ENCODE results near the gene AKR7A2.

DNA sequence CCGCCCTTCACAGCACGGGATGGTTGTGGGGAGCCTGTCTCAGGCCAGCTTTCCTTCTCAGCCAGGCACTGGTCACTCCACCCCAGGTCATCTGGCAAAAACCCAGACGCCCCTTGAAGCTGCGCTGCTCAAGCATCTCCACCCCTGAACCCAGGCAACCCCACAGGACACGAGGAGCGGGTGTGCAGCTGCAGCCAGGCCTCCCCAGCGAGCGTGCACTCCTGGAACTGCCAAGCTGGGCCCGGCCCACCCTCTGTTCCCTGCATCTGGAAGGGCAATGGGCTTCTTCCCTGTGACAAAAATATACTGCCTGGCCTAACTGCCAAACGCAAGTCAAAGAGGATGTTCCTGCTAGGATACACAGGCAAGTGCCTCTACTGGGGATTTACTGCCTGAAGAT lies 39.9 kb upstream of the AKR7A2 start:
- TF ChIP-seq, protein P1, sequence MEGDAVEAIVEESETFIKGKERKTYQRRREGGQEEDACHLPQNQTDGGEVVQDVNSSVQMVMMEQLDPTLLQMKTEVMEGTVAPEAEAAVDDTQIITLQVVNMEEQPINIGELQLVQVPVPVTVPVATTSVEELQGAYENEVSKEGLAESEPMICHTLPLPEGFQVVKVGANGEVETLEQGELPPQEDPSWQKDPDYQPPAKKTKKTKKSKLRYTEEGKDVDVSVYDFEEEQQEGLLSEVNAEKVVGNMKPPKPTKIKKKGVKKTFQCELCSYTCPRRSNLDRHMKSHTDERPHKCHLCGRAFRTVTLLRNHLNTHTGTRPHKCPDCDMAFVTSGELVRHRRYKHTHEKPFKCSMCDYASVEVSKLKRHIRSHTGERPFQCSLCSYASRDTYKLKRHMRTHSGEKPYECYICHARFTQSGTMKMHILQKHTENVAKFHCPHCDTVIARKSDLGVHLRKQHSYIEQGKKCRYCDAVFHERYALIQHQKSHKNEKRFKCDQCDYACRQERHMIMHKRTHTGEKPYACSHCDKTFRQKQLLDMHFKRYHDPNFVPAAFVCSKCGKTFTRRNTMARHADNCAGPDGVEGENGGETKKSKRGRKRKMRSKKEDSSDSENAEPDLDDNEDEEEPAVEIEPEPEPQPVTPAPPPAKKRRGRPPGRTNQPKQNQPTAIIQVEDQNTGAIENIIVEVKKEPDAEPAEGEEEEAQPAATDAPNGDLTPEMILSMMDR (conservative IDR thresholded peaks at IDR 0.05 in 1 of 2, IDR thresholded peaks at IDR 0.05 in 1 of 2; ENCODE audit: extremely low read depth in 1 of 2, insufficient read depth in 1 of 2, low read depth in 1 of 2, low read length in 2 of 2) = no peak
- no peak for TF ChIP-seq EZH2 (IDR thresholded peaks at IDR 0.05; ENCODE audit: borderline replicate concordance, low read length)
